HG03558 (cell line): Measurements from ENCODE around the gene CYFIP1.

Experiments
- ATAC-seq: cut with Tn5 transposase; IDR thresholded peaks from one replicate; pipeline ENCODE4 v1.9.1; 2021; ENCODE audit warnings: moderate number of reproducible peaks; ENCODE audit not compliant: unreplicated experiment; ENCODE audit errors: extremely low read depth

Gene CYFIP1

DNA sequence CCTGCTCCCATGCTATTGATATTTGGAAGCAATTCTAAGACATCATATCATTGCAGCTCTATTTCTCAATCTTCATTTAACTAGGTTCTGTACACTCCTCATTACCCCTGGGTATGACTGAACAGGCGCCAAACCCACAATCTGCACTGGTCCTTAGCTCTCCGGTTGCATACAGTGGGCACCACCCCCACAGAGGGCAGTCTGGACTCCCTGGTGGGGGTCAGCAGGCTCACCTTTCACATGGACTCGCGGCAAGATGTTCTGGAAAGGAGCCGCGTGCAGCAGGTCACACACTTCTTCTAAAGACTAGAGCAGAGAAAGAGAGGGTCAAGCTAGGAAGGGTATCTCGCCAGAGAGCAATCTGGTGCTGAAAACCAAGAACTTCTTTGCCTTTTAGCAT is 105.2 kb downstream of the CYFIP1 start:
- ATAC-seq = no peak

DNA sequence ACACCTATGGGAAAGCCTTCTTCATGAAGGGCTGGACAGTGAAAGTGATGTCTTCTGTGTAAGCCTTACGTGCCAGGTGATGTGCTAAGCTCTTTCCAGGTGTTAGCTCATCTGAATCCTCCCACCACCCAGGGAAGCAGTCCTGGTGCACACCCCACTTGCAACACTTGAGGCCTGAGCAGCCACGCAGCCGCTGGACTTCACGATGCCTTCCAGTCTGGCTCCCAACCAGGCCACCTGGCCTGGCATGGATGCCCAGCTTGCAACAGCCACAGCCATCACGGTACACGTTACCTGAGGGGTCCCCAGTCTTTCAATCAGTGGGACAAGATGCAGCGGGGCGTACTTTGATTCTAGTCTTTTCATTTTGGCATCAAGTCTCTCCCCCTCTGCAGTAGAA is 105.9 kb downstream of the CYFIP1 start:
- no peak for ATAC-seq

- no peak for ATAC-seq
These were observed 106.3 kb downstream of the CYFIP1 start for GRCh38 chr15:22873841-22874240.

DNA sequence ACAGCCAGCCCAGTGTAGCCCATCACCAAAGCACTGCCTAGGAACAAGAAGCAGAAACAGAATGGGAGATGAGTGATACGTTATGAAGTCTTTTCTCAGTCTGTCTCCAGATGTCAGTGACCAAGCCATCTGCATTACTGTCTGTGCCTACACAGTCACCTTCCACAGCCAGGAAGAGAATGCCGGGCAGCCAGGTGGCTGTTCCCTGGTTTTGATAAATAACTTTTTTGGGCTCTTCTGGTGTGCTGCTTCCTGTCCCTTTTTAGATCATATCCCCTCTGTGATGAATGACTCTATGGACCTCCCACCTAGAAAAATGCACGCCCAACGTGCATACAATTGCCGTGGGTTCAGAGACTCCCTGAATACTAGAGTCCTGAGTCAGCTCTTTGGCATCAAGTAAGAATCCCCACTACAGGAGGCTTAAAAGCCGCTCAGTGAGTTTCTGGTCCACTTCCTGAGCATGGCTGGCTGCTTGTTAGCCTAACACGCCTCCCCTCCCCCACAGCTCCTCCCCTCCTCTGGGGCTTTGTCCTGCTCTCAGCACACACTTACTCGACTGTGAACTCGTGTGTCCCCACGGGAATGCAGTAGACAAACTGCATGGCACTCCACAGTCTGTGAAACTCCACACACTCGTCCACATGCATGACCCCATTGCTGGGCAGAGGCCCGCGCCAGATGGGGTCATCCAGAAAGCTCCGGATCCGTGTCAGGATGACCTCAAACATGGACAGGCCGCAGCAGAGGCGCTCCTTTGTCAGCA is 107.0 kb downstream of the CYFIP1 start:
- ATAC-seq = no peak

DNA sequence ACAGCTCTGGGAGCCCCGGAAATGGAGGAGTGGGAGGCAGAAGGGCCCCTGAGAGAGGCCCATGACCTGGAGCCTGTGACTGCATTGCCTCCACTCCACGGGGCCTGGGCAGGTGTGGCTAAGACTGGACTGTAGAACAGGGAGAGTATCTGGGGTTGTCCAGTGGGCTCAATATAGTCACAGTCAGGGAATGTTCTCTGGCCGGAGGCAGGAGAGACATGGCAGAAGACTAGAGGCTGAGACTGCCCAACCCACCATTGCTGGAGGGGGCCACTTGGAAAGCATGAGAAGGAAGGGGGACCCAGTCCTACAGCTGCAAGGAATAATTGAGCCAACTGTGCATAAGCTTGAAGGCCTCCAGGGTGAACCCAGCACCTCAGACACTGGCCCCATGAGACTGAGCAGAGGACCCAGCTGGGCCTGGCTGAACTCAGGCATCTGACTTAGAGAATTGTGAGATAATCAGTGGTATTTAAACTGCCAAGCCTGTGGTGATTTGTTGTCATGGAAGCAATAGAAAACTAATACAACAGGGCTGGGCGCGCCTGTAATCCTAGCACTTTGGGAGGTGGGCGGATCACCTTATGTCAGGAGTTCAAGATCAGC is 108.6 kb downstream of the CYFIP1 start:
- ATAC-seq = no peak

DNA sequence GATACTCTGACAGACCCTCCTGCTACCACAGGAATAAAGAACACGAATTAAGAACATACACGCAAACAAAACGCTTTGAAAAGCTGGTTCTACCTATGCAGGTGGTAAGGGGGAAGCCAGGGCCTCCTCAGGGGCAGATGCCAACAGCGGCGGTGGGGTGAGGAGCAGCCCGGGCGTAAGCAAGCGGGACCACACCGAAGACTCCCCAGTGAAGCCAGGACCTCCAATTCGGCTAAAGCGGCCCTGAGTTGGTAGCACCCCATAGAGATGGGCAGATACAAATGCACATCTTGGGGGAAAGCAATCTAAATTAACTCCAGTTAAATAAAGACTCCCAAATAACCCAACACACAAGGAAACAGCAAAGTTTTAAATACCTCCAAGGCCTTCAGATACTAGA is 109.3 kb downstream of the CYFIP1 start:
- ATAC-seq = no peak

DNA sequence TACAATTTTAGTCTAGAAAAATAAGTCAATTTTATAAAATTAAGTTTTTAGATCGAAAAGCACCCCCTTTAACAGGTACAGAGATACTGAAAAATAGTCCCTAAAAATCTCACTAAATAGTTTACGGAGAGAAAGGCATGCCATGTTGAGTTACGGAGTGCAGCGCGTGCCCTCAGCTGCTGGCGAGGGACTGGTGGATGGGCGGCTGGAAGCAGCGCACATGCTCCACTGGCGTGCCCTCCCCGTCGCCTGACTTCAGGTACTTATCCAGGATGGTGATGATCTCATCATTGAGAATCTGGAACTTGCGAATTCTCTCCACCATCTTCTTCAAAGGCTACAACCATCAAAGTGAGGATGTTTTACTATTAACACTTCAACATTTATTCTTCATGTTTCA is 110.3 kb downstream of the CYFIP1 start:
- no peak for ATAC-seq

DNA sequence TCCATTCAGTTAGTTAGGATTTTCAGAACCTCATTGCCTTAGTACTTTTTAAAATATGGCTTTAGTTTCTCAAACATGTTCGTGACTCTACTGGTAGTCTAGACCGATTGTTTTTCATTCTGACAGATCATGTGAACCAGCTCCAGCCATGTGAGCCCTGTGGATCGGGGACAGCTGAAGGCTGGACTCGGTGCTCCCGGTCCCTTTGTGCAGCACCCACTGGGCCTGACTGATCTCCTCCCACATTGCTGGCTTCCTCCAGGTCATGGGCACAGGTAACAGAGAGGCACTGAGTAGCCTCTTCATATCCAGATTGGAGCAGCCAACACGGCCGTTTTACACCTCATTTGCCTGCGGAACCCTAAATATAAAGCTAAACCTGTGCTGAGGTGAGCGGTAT is 111.2 kb downstream of the CYFIP1 start:
- ATAC-seq = no peak

- no peak for ATAC-seq
These were observed 111.7 kb downstream of the CYFIP1 start for GRCh38 chr15:22868495-22868894.

DNA sequence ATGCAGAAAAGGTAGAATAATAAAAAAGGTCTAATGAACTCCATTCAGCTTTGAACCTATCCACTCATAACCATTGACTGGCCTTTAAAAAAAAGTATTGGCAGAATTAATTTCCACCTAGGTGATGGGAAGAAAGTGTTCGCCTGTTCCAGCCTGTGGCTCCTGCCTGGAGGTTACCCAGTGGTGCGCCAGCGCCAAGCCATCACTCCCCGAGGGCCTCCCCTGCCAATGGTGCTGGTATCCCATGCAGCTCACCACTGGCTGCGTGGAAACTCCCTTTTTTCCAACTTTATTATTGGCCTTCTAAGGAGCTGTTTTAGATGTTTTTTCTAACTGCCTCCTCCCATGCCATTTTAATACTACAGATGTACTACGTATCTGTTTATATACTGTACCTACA is 112.3 kb downstream of the CYFIP1 start:
- no peak for ATAC-seq

- no peak for ATAC-seq
These were observed 114.1 kb downstream of the CYFIP1 start for GRCh38 chr15:22866079-22866478.

DNA sequence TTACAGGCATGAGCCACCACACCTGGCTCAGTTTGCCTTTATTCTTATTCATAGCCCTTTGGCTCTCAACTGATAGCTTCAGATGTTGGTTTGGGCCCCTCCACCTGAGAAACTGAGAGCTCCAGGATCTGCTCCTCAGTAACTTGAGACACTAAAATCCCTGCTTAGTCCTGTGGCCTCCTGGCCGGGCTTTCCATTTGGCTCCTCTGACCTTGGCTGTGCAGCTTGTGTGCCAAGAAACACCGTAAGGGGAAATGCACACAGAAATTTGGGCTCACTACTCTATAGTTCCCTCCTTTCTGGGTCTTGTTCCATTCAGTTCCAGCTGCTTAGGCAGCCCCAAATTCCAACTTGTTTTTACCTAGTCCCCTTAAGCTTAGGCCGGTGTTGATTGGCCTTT is 116.8 kb downstream of the CYFIP1 start:
- ATAC-seq = no peak

- no peak for ATAC-seq
These were observed 119.0 kb downstream of the CYFIP1 start for GRCh38 chr15:22861161-22861560.

- no peak for ATAC-seq
These were observed 123.5 kb downstream of the CYFIP1 start for GRCh38 chr15:22856659-22857058.

GRCh38 chr15:22855791-22856190 is 124.4 kb downstream of the CYFIP1 start:
- ATAC-seq = no peak

- no peak for ATAC-seq
These were observed 128.7 kb downstream of the CYFIP1 start for GRCh38 chr15:22851513-22851912.

DNA sequence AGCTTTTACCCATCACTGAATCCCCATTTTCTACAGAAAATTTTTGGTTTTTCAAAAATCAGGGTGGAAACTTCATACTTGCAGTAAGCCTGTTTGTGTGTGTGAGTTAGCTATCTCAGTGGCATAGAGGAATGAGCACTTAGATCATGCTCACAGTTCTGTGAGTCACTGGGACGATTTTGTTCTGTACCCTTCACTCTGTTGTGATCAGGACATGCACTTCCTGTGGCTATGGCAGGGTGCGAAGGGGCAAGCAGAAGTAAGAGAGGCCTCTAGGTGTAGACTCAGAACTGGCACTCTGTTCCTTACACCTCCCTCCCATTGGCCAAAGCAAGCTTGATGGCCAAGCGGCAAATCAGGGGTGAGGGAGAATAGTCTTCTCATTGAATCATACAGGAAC is 130.1 kb downstream of the CYFIP1 start:
- ATAC-seq = no peak

DNA sequence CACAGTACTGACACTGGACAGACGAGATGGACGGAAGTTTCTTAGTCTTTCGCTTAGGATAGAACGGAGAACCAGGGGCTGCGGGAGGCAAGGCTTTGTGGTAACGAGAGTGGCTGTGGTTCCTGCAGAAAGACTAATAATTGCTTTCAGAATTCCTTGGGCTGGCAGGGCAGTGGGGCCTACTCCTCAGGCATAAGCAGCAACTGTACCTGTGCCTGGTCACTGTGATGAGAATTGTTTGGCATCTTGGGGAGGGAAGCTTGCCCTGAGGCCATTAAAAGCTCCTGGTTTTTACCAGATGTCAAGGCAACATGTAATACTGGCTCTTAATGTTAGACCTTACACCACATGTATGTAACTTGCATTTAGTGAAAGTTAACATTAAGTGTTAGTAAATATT is 134.1 kb downstream of the CYFIP1 start:
- ATAC-seq = no peak

GRCh38 chr15:22845289-22845900 is 134.8 kb downstream of the CYFIP1 start:
- ATAC-seq = no peak

- no peak for ATAC-seq
These were observed 135.5 kb downstream of the CYFIP1 start for GRCh38 chr15:22844421-22845288.
